GM19099 (cell line): ENCODE results near the gene CSMD2.

Source experiments
- POLR2A ChIP-seq: IDR thresholded peaks from 3 replicates; pipeline ENCODE4 v1.6.1; 2011; ENCODE audit warnings: low read depth; ENCODE audit not compliant: insufficient read length; ENCODE audit errors: extremely low read depth

The CSMD2 gene

DNA sequence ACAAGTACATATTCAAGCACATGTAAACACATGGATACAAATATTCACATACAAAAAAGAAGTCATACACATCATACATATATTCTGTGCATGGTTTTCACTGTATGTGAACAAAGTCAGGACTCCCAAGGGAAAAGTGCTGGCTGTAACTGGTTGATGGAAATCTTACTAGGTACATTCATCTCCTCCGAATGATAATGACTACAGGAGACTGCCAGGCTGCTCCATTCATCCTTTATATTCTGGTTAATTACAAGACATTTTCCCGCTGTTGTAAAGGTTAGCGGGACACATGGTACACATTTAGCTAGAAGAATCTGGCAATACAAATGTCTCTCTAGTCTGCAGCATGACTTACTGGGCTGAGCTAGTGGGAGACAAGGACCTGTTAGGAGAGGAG, 327.4 kb downstream of the CSMD2 start:
- no peak for TF ChIP-seq POLR2A

DNA sequence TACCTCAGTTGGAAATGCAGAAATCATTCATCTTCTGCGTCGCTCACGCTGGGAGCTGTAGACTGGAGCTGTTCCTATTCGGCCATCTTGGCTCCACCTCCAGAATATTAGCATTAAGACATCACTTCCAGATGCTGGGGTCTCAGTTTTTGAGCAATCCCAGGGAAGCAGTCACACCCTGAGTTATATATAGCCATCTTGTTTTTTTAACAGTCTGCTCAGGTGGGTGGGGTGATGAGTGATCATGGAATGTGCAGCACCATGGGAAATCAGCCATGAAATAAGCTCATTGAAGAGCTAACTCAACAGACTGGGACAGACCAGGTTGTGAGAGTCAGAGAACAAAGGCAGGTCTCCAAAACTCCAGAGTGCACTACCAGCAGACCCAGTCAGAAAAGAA, 328.1 kb downstream of the CSMD2 start:
- TF ChIP-seq POLR2A, result no peak

DNA sequence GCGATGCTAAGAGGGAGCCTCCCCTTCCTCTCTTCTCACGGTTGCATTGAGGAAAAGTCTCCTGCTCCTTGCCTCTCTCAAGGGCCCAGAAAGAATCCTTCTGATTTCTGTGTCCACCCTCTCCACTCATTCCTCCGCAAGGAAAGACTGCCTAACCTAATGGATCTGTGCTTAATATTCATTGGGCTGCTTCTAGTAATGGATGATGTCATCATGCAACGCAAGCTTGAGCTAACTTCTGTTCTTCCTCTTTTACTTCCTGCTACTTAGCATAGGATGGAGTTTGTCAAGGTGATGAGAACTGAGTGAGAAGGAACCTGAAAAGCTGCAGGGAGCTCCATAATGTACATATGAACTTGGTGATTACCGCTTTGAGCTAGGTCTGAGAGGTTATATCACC, 336.4 kb downstream of the CSMD2 start:
- no peak for TF ChIP-seq POLR2A

DNA sequence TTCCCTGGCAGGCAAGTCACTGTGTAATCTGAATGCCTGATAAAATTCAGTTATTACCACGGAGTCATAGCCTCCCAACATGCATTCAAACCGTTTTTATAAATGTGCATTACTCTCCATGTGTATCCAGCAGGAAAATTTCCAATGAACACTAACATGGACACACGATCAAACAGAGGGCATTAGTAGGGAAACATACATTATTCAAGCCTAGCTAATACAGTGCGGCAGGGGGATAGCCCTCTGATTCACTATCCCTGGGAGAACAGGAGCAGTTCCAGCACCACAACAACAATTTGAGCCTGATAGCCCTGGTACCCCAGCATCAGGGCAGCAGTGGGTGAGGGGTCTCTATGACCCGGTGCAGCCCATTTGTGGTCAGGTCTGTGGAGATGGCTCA, 337.0 kb downstream of the CSMD2 start:
- no peak for TF ChIP-seq POLR2A

DNA sequence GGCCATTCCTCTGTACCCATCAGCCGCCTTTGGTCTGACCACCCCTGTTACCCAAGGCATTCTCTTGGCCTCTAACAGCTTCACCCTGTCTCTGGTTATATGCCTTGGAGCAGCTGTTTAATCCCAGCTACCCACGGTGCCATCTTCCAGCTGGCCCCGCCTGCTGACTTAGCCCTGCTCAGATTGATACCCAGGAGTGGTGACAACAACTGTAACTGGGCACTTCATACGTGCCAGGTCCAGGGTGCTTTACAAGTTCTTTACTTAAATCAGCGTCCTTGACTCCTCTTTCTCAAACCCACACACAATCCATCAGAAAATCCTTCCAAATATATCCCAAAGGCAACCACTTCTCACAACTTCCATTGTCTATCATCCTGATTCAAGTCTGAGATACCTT, 338.3 kb downstream of the CSMD2 start:
- TF ChIP-seq POLR2A, result no peak

DNA sequence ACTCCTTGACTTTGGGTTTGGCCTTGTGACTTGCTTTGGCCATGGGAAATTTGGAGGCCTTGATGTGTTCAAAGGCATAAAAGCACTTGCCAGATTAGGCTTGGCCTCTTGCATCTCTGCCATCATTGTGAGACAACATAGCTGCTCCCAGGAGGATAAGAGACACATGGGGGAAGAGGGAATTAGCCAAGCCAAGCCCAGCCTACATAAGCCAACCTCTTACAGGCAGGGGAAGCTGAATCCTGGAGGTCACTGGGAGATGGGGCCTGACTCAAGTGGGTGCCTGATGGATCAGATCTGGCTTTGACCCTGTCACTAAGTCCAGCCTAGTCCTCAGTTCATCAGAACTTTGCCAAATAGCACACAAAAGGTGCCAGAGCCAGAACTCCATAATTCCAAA, 338.7 kb downstream of the CSMD2 start:
- TF ChIP-seq POLR2A, result no peak

DNA sequence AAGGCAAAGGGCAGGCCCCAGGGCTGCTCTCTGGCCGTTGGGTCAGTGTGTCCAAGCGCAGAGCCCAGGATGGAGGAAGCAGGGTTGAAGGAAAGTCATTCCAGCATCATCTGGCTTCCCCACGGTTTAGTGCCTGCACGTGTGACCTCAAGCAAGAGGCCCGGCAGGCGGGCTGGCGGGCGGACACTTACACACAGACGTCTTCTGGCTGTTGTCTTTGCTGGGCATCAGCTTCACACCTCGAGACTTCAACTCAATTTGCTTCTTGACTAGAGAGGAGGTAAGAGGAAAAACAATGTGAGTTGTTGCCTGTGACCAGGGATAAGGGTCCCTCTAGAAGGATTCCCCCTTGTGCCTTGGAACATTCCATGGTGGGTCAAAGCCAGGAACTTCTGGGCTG, 339.5 kb downstream of the CSMD2 start:
- no peak for TF ChIP-seq POLR2A

DNA sequence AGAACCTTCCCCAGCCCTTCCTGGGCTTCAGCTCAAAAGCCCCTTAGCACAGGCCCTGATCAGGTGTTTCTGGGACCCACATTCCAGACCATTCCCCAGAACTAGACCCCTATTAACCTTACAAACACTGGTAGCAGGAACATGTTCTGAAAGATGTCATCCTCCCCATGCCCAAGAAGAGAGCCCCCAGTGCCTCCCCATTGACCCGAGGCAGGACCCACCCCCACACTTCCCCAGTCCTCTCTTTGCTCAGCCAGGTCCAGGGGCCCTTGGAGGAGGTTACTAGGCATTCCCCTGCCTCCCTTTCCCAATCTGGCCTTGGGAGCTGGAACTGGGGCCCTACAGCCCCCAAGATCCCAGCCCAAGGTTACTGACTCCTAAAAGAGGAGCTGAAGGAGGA, 340.1 kb downstream of the CSMD2 start:
- no peak for TF ChIP-seq POLR2A

DNA sequence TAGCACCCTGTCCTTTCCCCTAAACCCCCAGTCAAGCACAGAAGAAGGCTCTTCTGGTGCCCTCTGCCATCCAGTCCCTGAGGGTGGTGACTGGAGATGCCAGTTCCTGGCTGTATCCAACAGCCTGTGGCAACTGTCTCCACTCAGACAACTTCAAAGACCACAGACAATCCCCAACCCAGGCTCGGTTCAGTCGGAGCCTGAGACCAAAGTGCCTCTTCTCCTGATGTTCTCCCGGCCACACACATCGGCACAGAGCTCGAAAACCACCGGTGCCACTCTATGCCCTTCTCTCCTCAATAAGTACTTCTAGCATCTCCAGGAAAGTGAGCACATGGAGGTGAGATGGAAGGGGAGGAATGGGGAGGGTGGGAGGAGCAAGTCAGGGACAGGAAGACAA, 340.7 kb downstream of the CSMD2 start:
- TF ChIP-seq POLR2A, result no peak

DNA sequence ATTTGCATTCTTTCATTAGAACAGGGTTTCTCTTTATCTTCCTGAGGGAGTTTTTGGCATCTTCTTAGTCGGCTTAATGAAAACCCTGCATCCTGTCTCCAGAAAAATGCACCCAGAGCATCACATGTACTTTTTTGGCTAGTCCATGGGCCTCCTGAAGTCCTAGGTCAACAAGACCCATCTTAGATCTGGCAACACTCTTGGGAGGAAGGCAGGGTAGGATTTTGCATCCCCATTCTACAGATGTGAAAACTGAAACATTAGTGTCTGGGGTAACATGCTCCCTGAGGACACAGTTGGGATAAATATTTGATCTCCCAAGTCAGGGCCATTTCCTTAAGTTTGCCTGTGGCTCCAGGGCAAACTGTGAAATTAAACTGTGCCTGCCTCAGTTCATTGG, 341.2 kb downstream of the CSMD2 start:
- no peak for TF ChIP-seq POLR2A

DNA sequence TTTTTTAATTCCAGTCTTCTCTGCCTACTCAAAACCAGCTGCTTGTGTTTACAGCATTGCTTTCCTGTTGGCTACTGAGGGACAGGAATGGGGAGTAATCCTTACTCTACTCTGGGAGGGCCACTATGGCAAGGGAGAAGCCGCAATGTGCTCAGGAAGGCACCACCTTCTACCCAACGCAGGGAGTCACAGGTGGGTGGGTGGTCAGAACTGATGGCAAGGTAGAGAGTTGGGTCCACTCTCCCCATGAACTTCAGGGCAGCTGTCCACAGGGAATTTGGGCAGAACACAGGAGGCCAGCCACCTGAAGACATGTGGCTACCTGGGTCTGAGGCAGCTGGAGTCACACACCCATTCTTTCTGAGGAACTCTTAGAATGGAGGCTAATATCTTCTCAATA, 341.6 kb downstream of the CSMD2 start:
- no peak for TF ChIP-seq POLR2A

DNA sequence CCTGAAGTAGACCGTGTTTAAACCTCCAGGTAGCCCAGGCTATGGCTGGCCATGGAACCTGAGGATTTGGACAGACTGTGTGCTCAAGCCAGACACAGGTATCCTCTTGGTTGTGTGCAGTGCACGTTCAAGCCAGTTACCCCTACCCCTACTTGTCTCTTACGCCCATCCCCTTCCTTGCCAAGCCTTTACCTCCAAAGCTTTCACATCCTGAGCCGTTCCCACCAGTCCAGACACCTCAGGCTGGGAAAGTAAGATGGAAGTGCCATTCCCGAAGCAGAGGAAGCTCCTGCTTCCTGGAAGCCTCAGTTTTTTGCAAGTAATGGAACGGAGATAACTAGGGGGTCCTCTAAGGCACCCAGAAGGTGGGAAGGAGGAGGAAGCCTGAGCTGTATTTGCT, 342.6 kb downstream of the CSMD2 start:
- TF ChIP-seq POLR2A, result no peak

DNA sequence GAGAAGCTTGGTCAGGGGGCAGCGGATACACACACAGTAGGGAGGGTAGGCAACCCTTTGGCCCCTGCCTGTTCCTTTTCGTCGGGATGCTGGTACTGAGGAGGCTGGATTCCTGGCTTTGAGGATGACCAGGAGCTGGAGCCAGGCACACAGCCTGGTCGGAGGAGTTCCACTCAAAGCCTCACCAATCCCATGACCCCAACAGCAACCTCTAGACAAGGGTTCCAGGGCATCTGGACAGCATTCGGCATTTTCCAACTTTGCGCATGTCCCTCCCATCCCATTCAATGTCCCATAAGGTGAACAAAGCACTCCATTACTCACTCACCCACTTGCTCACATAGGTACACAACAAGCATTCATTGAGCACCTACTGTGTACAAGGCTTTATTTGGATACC, 343.7 kb downstream of the CSMD2 start:
- no peak for TF ChIP-seq POLR2A

DNA sequence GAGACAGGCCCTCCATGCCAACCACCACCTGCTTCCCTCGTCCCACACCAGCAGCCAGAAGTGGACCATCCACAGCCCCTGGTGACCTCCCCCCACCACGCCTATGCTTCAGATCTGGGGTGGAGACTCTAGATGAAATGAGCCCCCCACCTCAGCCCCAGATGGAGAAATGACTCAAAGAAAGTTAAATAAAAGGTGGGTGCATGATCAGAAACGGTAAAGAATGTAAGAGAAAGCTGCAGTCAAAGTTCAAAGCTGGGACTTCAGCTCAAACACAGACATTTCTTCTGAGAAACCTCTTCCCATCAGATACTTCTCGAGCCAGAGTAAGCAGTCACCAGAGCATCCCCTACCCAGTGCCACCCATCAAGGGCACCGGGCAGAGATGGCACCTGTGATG, 344.2 kb downstream of the CSMD2 start:
- no peak for TF ChIP-seq POLR2A

DNA sequence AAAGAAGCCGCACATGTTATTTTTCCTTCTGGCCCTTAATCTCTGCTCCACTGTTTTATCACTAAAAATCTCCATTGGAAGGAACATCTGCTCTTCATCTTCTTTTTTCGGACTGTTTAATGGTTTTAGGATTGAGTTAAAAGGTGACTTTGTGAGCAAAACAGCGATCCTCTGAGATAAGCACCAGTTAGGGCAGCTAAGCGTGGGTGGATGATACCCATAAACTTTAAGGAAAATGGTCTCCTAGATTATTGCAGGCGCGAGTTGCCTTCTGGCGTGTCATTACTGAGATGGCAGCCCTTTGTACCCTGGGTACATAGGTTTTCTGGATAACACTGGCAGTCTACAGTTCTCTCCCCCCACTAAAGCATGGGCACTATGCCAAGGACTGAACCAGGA, 345.1 kb downstream of the CSMD2 start:
- TF ChIP-seq POLR2A, result no peak

DNA sequence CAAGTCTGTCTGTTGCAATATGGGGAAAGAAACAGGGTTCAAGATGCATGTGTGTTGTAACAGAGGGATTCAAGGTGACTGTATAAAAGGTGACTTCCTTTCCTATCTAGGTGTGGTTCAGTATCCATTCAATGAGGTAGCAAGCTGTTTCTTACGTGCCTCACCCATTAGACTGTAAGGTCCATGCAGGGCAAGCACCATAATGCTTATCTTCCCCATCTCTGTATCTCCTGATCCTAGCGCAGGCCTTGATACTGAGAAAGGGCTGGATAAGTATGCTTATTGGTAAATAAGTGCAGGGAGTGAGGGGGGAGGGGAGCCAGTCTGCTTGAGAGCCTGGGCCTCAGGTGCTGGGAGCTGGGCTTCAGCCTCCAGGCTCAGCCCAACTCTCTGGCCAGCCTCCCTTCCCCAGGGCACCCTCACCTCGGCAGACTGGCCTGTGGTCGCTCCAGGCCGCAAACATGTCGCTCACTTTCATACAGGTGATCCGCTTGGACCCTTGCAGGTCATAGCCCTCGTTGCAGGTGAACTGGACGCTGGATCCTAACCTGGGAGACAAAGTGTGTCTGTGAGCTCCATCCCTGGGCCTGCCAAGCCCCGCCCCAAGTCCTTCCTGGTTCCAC, 345.6 kb downstream of the CSMD2 start:
- TF ChIP-seq POLR2A, result no peak

DNA sequence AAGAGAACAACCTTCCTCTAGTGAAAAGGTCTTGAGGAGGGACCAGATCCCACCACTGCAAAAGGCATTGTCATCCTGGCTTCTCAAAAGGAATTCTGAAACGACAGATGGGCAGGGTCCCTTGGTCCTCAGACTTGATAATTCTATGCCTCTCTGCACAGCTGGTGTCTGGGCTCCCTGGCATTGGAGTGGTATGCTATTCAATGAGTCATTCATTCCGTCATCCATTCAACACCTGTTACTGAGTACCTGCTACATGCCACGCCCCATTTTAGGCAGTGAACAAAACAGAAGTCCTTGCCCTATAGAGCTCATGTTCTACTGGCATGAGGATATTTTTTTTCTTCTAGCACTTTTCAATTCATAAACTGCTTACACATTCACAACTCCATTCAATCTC, 347.0 kb downstream of the CSMD2 start:
- no peak for TF ChIP-seq POLR2A
